SW480 (cell line): ENCODE results near the gene KLHL29.
A peak's percentile ranks its signal among the peaks of the same experiment; 100 is the strongest.

Source experiments
- DNase-seq: peaks from one replicate; pipeline ENCODE4 v3.0.0-alpha.2; 2016; ENCODE audit warnings: low spot score

KLHL29 gene

DNA sequence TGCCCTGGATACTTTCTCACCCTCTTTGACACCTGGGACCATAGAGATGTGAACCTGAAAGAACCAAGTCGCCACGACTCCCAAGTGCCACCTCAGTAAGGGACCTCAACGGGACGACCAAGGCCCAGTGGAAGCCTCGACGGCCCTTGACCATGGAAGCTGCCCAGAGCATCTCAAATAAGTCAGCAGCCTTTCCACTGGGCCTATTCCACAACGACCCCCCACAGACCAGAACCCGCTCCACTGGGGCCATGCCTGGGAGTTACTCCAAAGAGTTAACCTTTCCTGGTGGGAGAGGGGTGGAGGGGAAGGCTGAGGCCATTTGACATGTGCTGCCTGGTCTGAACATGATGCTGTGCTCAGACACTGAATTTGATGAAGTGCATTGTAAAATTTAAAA is 146.9 kb downstream of the KLHL29 start:
- no peak for DNase-seq

DNA sequence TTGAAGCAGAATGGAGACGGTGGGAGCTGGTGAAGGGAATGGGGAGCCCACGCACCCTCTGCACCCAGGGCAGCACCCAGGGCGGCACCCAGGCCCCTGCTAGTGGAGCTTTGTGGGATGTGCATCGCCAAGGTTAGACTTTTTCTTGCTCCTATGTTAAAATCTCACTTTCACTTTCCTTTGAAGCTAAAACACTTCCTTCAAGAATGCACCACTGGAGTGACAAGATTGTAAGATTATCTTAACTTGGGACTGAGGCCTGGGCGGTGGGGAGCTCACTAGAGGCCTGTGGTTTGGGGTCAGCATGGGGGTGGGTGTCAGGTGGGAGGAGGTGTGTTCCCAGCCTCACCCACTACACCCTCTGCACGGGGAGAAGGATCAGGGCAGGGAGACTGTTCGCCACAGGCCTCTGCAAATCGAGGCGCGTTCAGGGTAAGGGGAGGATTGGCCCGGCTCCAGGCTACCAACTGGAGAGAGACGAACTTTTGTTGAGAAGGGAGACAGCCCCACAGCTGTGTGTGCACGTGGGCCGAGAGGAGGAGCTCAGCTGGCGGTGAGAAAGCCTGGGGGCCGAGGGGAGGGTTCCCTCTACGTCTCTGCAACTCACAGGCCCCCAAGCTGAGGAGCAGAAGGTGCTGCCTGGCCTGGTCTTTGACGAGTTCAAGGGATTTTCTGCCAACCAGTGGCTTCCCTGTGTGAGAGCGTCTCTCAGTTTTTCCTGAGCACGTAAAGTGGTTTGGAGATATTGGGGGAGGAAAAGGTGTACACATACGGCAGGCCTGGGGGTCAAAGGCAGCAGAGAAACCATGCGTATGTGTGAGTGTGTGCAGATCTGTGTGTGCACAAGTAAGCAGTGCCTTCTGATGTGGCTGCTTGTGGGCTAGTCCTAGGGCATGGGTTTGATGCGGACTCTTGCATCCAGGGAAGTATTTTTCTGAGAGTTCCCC is 147.7 kb downstream of the KLHL29 start:
- no peak for DNase-seq

- no peak for DNase-seq
Measured at GRCh38 chr2:23533338-23533695, 148.3 kb downstream of the KLHL29 start.

GRCh38 chr2:23534771-23535170 is 149.8 kb downstream of the KLHL29 start:
- DNase-seq: no peak

DNA sequence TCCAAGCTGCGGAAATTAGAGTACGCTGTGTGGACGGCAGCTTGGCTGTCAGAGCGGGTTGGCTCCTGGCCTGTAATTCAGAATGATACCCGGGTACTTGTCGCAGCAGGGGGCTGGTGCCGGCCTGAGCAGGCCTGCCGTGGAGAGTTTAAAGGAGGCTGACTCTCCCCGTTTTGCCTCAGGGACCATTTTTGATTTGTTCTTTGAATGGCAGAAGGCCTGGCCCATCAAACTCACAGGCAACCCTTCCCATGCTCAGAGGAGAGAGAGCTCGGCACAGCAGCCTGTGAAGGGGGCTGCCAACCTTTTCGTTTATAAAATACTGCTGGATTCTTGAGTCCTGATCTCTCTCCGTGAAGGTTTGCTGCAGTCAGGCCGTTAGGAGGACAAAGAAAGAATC is 151.3 kb downstream of the KLHL29 start:
- DNase-seq: no peak

DNA sequence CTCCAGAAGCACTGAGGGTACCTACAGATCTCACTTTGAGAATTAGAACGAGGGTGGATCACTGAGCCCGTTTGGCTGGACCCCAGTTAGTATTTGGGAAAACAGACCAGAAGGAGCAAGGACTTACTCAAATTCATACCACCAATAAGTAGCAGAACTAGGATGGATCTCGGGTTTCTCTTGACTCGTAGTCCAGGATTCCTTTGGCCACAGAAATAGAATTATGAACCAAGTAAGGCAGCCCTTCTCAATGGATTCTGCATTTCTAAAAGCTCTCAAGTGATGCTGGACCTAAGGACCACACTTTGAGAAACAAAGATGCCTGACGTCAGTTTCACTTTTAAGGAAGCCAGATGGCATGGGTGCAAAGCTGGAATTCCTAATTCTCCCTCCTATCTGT is 153.0 kb downstream of the KLHL29 start:
- no peak for DNase-seq

- DNase-seq: no peak
Measured at GRCh38 chr2:23538566-23538965, 153.6 kb downstream of the KLHL29 start.

DNA sequence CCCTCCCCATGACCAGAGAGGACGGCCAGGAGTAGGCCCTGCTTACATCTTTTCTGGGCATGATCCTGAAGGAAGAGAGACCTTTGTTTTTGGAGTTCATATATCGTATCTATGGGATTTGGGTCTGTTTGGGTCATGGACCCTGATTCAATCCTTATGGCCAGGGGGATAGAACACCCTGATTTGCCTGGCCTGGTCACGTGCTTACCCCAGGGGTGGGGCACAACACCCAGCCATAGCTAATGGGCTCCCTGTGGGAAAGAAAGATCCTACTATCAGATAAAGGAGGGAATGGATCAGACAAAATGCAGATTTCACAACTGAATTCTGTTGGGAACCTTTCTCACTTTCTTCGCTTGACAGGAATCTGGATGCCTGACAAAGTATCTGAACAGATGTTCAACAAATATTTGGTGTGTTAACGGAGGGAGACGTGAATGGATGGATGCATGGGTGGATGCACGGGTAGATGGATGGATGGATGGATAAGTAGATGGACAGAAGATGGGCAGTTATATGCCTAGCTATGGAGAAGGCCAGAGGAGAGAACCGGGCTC is 155.9 kb downstream of the KLHL29 start:
- DNase-seq: no peak

GRCh38 chr2:23541503-23542229 is 156.7 kb downstream of the KLHL29 start:
- peak; percentile 36 for DNase-seq

- DNase-seq: no peak
Measured at GRCh38 chr2:23542230-23542789, 157.3 kb downstream of the KLHL29 start.

DNA sequence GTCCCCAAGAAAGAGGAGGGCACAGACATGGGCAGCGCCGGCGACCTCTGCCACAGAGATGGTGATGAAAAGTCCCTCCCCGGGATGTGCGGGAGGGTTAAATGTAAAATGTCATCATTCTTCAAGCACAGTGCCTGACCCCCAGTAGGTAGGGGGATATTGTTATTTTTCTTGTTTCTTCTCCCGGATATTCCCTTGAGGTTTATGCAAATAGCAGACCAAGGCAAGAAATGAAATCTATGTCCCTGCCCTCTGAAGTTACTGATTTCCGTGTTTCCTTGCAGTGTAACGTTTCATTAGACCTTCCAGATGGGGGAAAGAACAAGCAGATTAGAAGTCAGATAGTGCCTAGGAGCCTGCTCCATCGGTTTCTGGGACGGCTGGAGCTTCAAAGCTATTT is 158.3 kb downstream of the KLHL29 start:
- no peak for DNase-seq

GRCh38 chr2:23543728-23544127 is 158.7 kb downstream of the KLHL29 start:
- no peak for DNase-seq

GRCh38 chr2:23544589-23545295 is 159.8 kb downstream of the KLHL29 start:
- no peak for DNase-seq

GRCh38 chr2:23545396-23545795 is 160.4 kb downstream of the KLHL29 start:
- DNase-seq: no peak

DNA sequence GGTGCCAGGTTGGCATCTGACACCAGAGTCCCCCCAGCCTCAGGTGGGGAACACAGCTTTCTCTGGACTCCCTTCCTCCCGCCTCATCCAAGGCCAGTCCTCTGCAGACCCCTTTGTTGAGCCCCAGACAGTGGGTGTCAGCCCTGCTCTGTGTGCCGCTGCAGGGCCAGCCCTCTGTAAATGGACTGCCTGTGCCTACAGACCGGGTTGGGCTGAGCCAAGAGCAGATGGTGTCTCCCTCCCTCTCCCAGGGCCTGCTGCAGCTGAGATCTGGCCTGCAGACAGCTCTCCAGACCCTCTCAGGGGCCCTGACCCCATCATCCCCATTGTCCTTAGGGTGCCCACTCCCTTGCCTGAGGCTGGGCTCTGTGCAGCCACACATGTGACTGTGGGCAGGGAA is 160.8 kb downstream of the KLHL29 start:
- DNase-seq: no peak

- no peak for DNase-seq
Measured at GRCh38 chr2:23546913-23547312, 161.9 kb downstream of the KLHL29 start.

GRCh38 chr2:23547725-23548124 is 162.7 kb downstream of the KLHL29 start:
- DNase-seq: no peak

DNA sequence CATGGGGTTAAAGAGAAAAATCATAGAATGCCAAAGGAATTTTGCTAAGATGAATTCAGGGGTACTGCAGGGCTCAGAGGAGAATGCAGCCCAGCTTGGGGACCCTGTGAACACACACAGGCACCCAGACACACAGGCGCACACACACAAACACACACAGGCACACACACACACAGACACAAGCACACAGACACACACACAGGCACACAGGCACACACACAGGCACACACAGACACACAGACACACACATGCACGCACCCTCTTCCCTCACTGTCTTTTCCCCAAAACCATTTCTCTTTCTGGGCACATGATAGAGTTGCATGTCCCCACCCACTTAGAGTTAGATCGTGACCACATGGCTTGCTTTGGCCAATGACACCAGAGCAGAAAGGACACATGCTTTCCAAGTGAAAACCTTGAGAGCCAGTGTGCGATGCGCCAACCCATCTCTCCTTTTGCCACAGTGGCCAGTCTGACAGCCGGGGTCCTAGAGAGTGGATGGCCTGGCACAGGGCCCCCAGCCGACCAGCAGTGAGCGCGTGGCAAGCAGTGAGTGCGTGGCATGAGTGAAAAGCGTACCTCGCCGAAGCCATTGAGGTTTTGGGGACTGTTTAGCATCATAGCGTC is 163.3 kb downstream of the KLHL29 start:
- DNase-seq: no peak

DNA sequence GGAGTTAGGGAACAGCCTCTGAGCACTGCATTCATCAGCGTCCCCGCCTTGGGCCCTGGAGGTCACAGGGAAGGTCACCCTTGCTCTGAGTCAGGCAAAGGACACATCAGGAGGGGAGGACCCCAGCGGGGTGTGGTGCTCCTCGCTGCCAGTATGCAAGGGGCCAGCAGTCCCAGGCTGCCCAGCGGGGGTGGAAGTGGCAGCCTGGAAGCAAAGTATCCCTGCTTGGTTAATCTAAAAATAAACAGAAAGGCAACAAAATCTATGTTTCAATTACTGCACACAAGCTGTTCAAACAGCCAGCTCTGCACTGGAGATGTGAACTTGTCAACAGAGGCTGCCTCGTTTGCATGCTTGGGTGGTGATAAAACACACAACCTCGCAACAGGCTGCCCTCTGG is 164.1 kb downstream of the KLHL29 start:
- no peak for DNase-seq

DNA sequence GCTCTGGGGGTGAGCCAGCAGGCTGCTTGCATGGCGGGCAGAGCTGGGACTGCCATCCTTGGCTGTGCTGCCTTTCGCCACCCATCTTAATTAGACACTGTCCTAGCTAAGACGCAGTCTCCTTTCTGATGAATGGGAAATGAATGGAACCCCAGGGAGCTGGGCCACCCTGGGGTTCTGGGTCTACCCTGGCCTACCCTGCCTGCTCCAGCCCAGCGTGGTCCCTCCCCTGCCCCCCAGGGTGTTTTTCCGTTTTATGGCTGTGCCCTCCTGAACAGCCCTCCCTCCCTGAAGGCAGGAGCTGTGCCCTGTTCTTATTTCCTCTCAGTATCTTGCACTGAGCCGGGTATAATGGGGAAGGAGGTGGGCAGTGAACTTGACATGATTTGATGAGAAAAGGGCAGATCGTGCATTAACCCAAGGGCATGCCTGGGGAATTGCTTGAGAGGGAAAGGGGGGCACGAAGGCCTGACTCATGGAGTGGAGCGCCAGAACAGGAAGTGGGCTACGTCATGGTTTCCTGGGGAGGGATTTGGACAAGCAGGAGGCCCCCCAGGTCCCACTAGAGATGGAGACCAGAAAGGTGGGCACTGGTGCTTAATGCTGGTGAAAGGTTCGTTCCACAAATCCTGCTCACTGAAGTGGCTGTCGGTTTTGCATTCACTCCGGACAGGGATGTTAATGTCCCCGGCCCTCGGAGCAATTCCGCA is 165.0 kb downstream of the KLHL29 start:
- DNase-seq: no peak

GRCh38 chr2:23550553-23550952 is 165.6 kb downstream of the KLHL29 start:
- no peak for DNase-seq
